Measurements from ENCODE around the gene ABL1. TPM values are rescaled to one million over a fixed set of nuclear protein-coding genes. Genes with fewer than 3 reads are reported as not detected.

Gene ABL1
- total RNA-seq, 1 donor from 2014 or later: 36.5 TPM

- Mint-ChIP-seq H3K27ac (no peak overlapping the region), H3K4me3 (ENCODE audit: low read depth) (no peak overlapping the region), H3K4me1 (ENCODE audit: low read depth) (no peaks in the 10 kb centered on the region), H3K9me3 (no peaks in the 10 kb centered on the region), H3K27me3 (ENCODE audit: low read depth) (no peaks in the 10 kb centered on the region), H3K36me3 (ENCODE audit: low read depth) (peaks cover 7% of the 10 kb centered on the region)
- no peak for DNase-seq (ENCODE audit: low spot score)
- intact Hi-C loops (cut with micrococcal nuclease): loop anchor here (5.0 kb wide), 1 partner anchor 149 kb away; no protein-coding TSS in a partner anchor
Observed at GRCh38 chr9:130861372-130862180, 26.5 kb downstream of the ABL1 start.

- H3K36me3 Mint-ChIP-seq (ENCODE audit: low read depth): peaks cover 5% of the 10 kb centered on the region
Observed at GRCh38 chr9:130862217-130862616, 27.2 kb downstream of the ABL1 start.

GRCh38 chr9:130862747-130863146 is 27.7 kb downstream of the ABL1 start:
- Mint-ChIP-seq H3K9me3 (no peaks in the 10 kb centered on the region), H3K36me3 (ENCODE audit: low read depth) (peaks cover 5% of the 10 kb centered on the region), H3K4me1 (ENCODE audit: low read depth) (no peaks in the 10 kb centered on the region), H3K4me3 (ENCODE audit: low read depth) (no peak overlapping the region), H3K27ac (no peak overlapping the region), H3K27me3 (ENCODE audit: low read depth) (no peaks in the 10 kb centered on the region)
- intact Hi-C loops (cut with micrococcal nuclease): loop anchor here (5.0 kb wide), 1 partner anchor 150 kb away; no protein-coding TSS in a partner anchor
- DNase-seq (ENCODE audit: low spot score): no peak

More at GRCh38 chr9:130862217-130862616, 27.2 kb downstream of the ABL1 start:
- Mint-ChIP-seq H3K27me3 (ENCODE audit: low read depth) (no peaks in the 10 kb centered on the region), H3K27ac (no peak overlapping the region), H3K4me1 (ENCODE audit: low read depth) (no peaks in the 10 kb centered on the region), H3K9me3 (no peaks in the 10 kb centered on the region), H3K4me3 (ENCODE audit: low read depth) (no peak overlapping the region)
- no peak for DNase-seq (ENCODE audit: low spot score)
- intact Hi-C loops (cut with micrococcal nuclease): loop anchor here (5.0 kb wide), 1 partner anchor 150 kb away; no protein-coding TSS in a partner anchor

- peaks cover 5% of the 10 kb centered on the region for H3K36me3 Mint-ChIP-seq (ENCODE audit: low read depth)
- no peak overlapping the region for H3K27ac Mint-ChIP-seq
- no peak overlapping the region for H3K4me3 Mint-ChIP-seq (ENCODE audit: low read depth)
- intact Hi-C loops (cut with micrococcal nuclease): loop anchor here (5.0 kb wide), 1 partner anchor 152 kb away; no protein-coding TSS in a partner anchor
- no peaks in the 10 kb centered on the region for H3K27me3 Mint-ChIP-seq (ENCODE audit: low read depth)
- DNase-seq (ENCODE audit: low spot score): no peak
- H3K4me1 Mint-ChIP-seq (ENCODE audit: low read depth): no peaks in the 10 kb centered on the region
- no peaks in the 10 kb centered on the region for H3K9me3 Mint-ChIP-seq
Observed at GRCh38 chr9:130864541-130864940, 29.5 kb downstream of the ABL1 start.

GRCh38 chr9:130865921-130866320 is 30.9 kb downstream of the ABL1 start:
- H3K4me3 Mint-ChIP-seq (ENCODE audit: low read depth): no peak overlapping the region
- no peak for DNase-seq (ENCODE audit: low spot score)
- intact Hi-C loops (cut with micrococcal nuclease): loop anchor here (1.0 to 2.0 kb wide), 2 partner anchors 95 to 181 kb away; no protein-coding TSS in a partner anchor
- no peaks in the 10 kb centered on the region for H3K9me3 Mint-ChIP-seq
- no peak overlapping the region for H3K27ac Mint-ChIP-seq
- H3K36me3 Mint-ChIP-seq (ENCODE audit: low read depth): peaks cover 5% of the 10 kb centered on the region
- no peaks in the 10 kb centered on the region for H3K4me1 Mint-ChIP-seq (ENCODE audit: low read depth)
- H3K27me3 Mint-ChIP-seq (ENCODE audit: low read depth): no peaks in the 10 kb centered on the region

- Mint-ChIP-seq H3K27ac (no peak overlapping the region), H3K36me3 (ENCODE audit: low read depth) (peaks cover 5% of the 10 kb centered on the region), H3K4me1 (ENCODE audit: low read depth) (no peaks in the 10 kb centered on the region), H3K27me3 (ENCODE audit: low read depth) (no peaks in the 10 kb centered on the region), H3K4me3 (ENCODE audit: low read depth) (no peak overlapping the region), H3K9me3 (no peaks in the 10 kb centered on the region)
- intact Hi-C loops (cut with micrococcal nuclease): loop anchor here (1.0 to 2.0 kb wide), 2 partner anchors 95 to 180 kb away; no protein-coding TSS in a partner anchor
- DNase-seq (ENCODE audit: low spot score): peak; percentile 31
Observed at GRCh38 chr9:130866474-130866965, 31.5 kb downstream of the ABL1 start.

GRCh38 chr9:130867556-130867955 is 32.5 kb downstream of the ABL1 start:
- DNase-seq (ENCODE audit: low spot score): no peak
- Mint-ChIP-seq H3K27ac (no peak overlapping the region), H3K4me3 (ENCODE audit: low read depth) (no peak overlapping the region)

GRCh38 chr9:130868230-130868629 is 33.2 kb downstream of the ABL1 start:
- DNase-seq (ENCODE audit: low spot score): no peak
- Mint-ChIP-seq H3K27ac (no peak overlapping the region), H3K36me3 (ENCODE audit: low read depth) (peaks cover 9% of the 10 kb centered on the region), H3K4me3 (ENCODE audit: low read depth) (no peak overlapping the region), H3K4me1 (ENCODE audit: low read depth) (no peaks in the 10 kb centered on the region), H3K9me3 (no peaks in the 10 kb centered on the region), H3K27me3 (ENCODE audit: low read depth) (no peaks in the 10 kb centered on the region)
- intact Hi-C loops (cut with micrococcal nuclease): no loop called here

More at GRCh38 chr9:130867556-130867955, 32.5 kb downstream of the ABL1 start:
- intact Hi-C loops (cut with micrococcal nuclease): loop anchor here (2.0 kb wide), 1 partner anchor 179 kb away; no protein-coding TSS in a partner anchor
- peaks cover 11% of the 10 kb centered on the region for H3K36me3 Mint-ChIP-seq (ENCODE audit: low read depth)
- H3K4me1 Mint-ChIP-seq (ENCODE audit: low read depth): no peaks in the 10 kb centered on the region
- no peaks in the 10 kb centered on the region for H3K27me3 Mint-ChIP-seq (ENCODE audit: low read depth)
- H3K9me3 Mint-ChIP-seq: no peaks in the 10 kb centered on the region

GRCh38 chr9:130869250-130869649 is 34.2 kb downstream of the ABL1 start:
- Mint-ChIP-seq H3K9me3 (no peaks in the 10 kb centered on the region), H3K27me3 (ENCODE audit: low read depth) (no peaks in the 10 kb centered on the region), H3K27ac (no peak overlapping the region), H3K4me1 (ENCODE audit: low read depth) (no peaks in the 10 kb centered on the region), H3K4me3 (ENCODE audit: low read depth) (no peak overlapping the region), H3K36me3 (ENCODE audit: low read depth) (peaks cover 15% of the 10 kb centered on the region)
- DNase-seq (ENCODE audit: low spot score): no peak
- intact Hi-C loops (cut with micrococcal nuclease): no loop called here

GRCh38 chr9:130870491-130871381 is 35.7 kb downstream of the ABL1 start:
- Mint-ChIP-seq H3K4me3 (ENCODE audit: low read depth) (no peak overlapping the region), H3K9me3 (no peaks in the 10 kb centered on the region), H3K36me3 (ENCODE audit: low read depth) (peaks cover 18% of the 10 kb centered on the region), H3K4me1 (ENCODE audit: low read depth) (no peaks in the 10 kb centered on the region), H3K27ac (no peak overlapping the region), H3K27me3 (ENCODE audit: low read depth) (no peaks in the 10 kb centered on the region)
- intact Hi-C loops (cut with micrococcal nuclease): no loop called here
- DNase-seq (ENCODE audit: low spot score): no peak

GRCh38 chr9:130871395-130872062 is 36.5 kb downstream of the ABL1 start:
- Mint-ChIP-seq H3K9me3 (no peaks in the 10 kb centered on the region), H3K4me1 (ENCODE audit: low read depth) (no peaks in the 10 kb centered on the region), H3K27ac (no peak overlapping the region), H3K4me3 (ENCODE audit: low read depth) (no peak overlapping the region), H3K36me3 (ENCODE audit: low read depth) (peaks cover 18% of the 10 kb centered on the region), H3K27me3 (ENCODE audit: low read depth) (no peaks in the 10 kb centered on the region)
- intact Hi-C loops (cut with micrococcal nuclease): no loop called here
- no peak for DNase-seq (ENCODE audit: low spot score)

GRCh38 chr9:130872093-130872492 is 37.0 kb downstream of the ABL1 start:
- H3K27ac Mint-ChIP-seq: no peak overlapping the region
- intact Hi-C loops (cut with micrococcal nuclease): no loop called here
- no peaks in the 10 kb centered on the region for H3K9me3 Mint-ChIP-seq
- H3K4me1 Mint-ChIP-seq (ENCODE audit: low read depth): no peaks in the 10 kb centered on the region
- H3K36me3 Mint-ChIP-seq (ENCODE audit: low read depth): peaks cover 18% of the 10 kb centered on the region
- H3K27me3 Mint-ChIP-seq (ENCODE audit: low read depth): no peaks in the 10 kb centered on the region
- no peak overlapping the region for H3K4me3 Mint-ChIP-seq (ENCODE audit: low read depth)
- DNase-seq (ENCODE audit: low spot score): no peak

Measured in activated T-helper 2 cell treated with anti-CD3 and anti-CD28 coated beads, Interferon-gamma antibody, Interleukin-2, Interleukin-4, amounts not matched to agents 10 μg/mL and 5 μg/mL and 100 μg/mL, durations not matched to agents 14 hours and 24 hours and 36 hours (primary cell).